ENCODE measurements around the gene FABP6. TPM values are rescaled to one million over a fixed set of nuclear protein-coding genes. Genes with fewer than 3 reads are reported as not detected.

Gene FABP6
- total RNA-seq, 3 donors from 2014 or later = not detected

DNA sequence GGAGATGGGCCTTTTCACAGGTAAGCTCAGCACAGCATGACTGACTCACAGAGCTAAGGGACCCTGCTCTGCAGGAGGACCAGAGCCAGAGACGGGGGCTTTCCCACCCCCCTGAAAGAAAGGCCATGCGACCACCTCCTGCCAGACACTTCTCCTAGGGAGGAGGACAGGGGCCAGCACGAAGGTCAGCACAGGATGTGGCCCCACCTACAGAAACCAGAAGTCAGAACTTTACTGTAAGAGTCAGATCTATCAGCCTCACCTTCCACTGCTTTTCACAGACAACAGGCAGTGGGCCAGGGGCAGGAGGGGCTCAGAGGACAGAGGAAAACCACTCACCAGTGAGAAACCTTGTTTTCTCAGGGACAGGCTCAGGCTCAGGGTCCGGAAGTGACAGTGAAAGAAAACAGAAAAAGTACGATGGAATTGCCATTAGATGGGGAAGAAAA lies 45.2 kb downstream of the FABP6 start:
- Histone ChIP-seq H3K27me3 (no peaks in the 10 kb centered on the region), H3K4me3 (no peak overlapping the region), H3K9me3 (no peaks in the 10 kb centered on the region), H3K27ac (no peak overlapping the region), H3K36me3 (no peaks in the 10 kb centered on the region), H3K4me1 (peaks cover 0 to 10% of the 10 kb centered on the region in 2 donors)
- TF ChIP-seq POLR2A (IDR thresholded peaks at IDR 0.05) = no peak
- no peak for TF ChIP-seq POLR2AphosphoS5 (IDR thresholded peaks at IDR 0.05)
- TF ChIP-seq, protein P1, sequence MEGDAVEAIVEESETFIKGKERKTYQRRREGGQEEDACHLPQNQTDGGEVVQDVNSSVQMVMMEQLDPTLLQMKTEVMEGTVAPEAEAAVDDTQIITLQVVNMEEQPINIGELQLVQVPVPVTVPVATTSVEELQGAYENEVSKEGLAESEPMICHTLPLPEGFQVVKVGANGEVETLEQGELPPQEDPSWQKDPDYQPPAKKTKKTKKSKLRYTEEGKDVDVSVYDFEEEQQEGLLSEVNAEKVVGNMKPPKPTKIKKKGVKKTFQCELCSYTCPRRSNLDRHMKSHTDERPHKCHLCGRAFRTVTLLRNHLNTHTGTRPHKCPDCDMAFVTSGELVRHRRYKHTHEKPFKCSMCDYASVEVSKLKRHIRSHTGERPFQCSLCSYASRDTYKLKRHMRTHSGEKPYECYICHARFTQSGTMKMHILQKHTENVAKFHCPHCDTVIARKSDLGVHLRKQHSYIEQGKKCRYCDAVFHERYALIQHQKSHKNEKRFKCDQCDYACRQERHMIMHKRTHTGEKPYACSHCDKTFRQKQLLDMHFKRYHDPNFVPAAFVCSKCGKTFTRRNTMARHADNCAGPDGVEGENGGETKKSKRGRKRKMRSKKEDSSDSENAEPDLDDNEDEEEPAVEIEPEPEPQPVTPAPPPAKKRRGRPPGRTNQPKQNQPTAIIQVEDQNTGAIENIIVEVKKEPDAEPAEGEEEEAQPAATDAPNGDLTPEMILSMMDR (IDR thresholded peaks at IDR 0.05) = no peak
- intact Hi-C loops (cut with DNase I; ENCODE audit: low total_unique reads) = no loop called here
- no peak for DNase-seq (ENCODE audit: low spot score in 2 of 2)

DNA sequence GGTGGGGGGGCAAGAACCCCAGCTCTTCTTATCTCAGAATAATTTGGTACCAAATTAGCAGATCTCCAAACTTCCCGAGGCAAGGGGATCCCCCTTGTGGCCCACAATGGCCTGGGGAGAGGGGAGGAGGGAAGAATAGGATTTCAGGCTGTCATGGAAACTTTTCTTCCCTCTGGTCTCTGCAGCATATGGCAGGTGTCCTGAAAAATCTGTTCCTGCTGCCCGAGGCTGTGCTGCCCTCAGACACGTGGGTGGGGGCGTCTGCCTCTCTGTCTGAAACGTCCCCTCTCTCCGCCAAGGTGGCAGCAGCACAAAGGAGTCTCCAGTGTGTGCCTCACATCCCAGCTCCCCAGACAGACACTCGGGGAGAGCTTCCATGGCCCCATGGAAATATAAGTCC lies 49.0 kb downstream of the FABP6 start:
- DNase-seq (ENCODE audit: low spot score in 2 of 2) = no peak
- Histone ChIP-seq H3K27ac (no peak overlapping the region), H3K9me3 (no peaks in the 10 kb centered on the region), H3K36me3 (no peaks in the 10 kb centered on the region), H3K27me3 (no peaks in the 10 kb centered on the region), H3K4me1 (no peaks in the 10 kb centered on the region), H3K4me3 (no peak overlapping the region)
- TF ChIP-seq POLR2AphosphoS5 (IDR thresholded peaks at IDR 0.05) (no peak), POLR2A (IDR thresholded peaks at IDR 0.05) (no peak)
- TF ChIP-seq, protein P1 (IDR thresholded peaks at IDR 0.05) = no peak
- intact Hi-C loops (cut with DNase I; ENCODE audit: low total_unique reads) = no loop called here

DNA sequence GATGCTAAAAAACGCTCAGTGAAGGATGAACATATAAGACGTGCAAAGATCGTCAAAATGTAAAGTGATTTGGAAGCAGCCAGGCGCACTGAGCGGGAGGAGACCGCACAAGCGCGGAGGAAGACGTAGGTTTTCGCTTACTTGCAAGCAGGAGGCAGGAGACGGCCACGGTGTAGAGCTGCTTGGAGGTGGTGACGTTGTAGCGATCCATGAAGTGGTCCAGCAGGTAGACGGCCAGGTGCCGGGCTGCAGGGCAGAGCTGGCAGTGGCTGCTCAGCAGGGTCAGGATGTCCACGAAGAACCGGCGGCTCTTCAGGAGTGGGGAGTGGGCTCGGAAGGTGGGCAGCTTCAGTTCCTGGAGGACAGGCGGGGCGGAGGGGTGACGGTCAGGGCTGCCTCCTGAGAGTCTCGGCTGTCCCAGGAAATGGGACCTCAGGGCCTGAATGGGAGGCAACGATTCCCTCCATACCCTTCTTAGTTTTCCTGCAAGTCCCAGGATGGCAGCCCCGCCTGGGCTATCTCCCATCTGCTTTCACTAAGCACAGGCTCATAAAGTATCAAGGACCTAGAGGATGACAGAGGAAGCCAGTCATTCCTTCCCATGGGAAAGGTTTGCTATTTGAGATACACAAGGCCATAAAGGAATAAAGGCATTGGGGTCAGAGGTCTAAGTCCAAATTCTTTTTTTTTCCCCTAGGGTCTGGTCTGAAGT lies 51.2 kb downstream of the FABP6 start:
- no peak overlapping the region for H3K27ac ChIP-seq
- no peak for DNase-seq (ENCODE audit: low spot score in 2 of 2)
- no peaks in the 10 kb centered on the region for H3K4me1 ChIP-seq
- H3K9me3 ChIP-seq = no peaks in the 10 kb centered on the region
- H3K27me3 ChIP-seq = no peaks in the 10 kb centered on the region
- TF ChIP-seq POLR2A (IDR thresholded peaks at IDR 0.05) = no peak
- TF ChIP-seq, protein P1 (IDR thresholded peaks at IDR 0.05) = no peak
- no peak for TF ChIP-seq POLR2AphosphoS5 (IDR thresholded peaks at IDR 0.05)
- H3K4me3 ChIP-seq = no peak overlapping the region
- intact Hi-C loops (cut with DNase I; ENCODE audit: low total_unique reads) = no loop called here
- no peaks in the 10 kb centered on the region for H3K36me3 ChIP-seq

DNA sequence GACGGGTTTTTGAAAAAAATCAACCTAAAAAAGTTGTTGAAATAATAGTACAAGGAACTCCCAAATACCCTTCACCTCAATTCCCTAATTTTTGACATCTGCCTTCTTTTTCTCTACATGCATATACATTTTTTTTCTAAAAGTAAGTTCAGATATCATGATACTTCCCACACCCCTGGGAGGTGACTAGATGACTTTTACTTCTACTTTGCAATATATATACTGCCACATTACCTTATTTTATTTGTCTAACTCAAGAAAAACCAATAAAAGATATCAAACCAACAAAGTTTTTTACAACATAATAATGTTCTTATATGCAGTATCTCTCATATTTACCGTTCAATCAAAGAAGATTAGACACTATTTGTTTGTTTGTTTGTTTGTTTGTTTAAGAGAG lies 52.0 kb downstream of the FABP6 start:
- H3K4me3 ChIP-seq = no peak overlapping the region
- no peaks in the 10 kb centered on the region for H3K4me1 ChIP-seq
- DNase-seq (ENCODE audit: low spot score in 2 of 2) = no peak
- no peaks in the 10 kb centered on the region for H3K9me3 ChIP-seq
- TF ChIP-seq POLR2AphosphoS5 (IDR thresholded peaks at IDR 0.05) (no peak), POLR2A (IDR thresholded peaks at IDR 0.05) (no peak)
- TF ChIP-seq, protein P1 (IDR thresholded peaks at IDR 0.05) = no peak
- intact Hi-C loops (cut with DNase I; ENCODE audit: low total_unique reads) = no loop called here
- H3K36me3 ChIP-seq = no peaks in the 10 kb centered on the region
- H3K27me3 ChIP-seq = no peaks in the 10 kb centered on the region
- no peak overlapping the region for H3K27ac ChIP-seq

DNA sequence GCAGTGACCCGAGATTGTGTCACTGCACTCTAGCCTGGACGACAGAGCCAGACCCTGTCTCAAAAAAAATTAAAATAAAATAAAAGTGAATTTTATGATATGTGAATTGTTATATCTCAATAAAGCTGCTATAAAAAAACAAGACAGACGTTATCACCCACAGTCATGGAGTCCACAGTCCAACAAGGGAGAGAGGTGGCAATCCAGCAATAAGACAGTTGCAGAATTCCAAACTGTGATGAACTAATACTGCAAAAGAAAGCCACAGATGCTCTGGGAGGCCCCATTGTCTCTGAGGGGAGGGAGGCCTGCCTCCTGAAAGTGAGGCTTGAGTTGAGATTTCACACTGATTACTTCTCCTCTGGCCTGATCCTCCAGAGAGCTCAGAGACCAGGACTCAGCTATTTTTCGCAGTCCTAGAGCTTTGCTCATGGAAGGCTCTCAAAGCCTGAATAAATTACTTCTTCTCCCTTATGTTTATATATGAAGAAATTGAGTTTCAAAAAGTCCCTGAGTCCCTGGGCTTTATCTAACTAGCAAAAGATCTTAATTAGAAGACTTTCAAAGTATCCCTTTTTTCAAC lies 55.1 kb downstream of the FABP6 start:
- no peaks in the 10 kb centered on the region for H3K36me3 ChIP-seq
- H3K4me1 ChIP-seq = peaks cover 9 to 10% of the 10 kb centered on the region in 2 donors
- no peak for DNase-seq (ENCODE audit: low spot score in 2 of 2)
- intact Hi-C loops (cut with DNase I; ENCODE audit: low total_unique reads) = no loop called here
- no peaks in the 10 kb centered on the region for H3K27me3 ChIP-seq
- H3K9me3 ChIP-seq = no peaks in the 10 kb centered on the region
- H3K27ac ChIP-seq = no peak overlapping the region
- no peak overlapping the region for H3K4me3 ChIP-seq
- TF ChIP-seq POLR2A (IDR thresholded peaks at IDR 0.05) (no peak), POLR2AphosphoS5 (IDR thresholded peaks at IDR 0.05) (no peak)
- TF ChIP-seq, protein P1 (IDR thresholded peaks at IDR 0.05) = no peak
